Measurements from ENCODE around the gene RRP36. TPM values are rescaled to one million over a fixed set of nuclear protein-coding genes. Genes with fewer than 3 reads are reported as not detected.
A peak's percentile ranks its signal among the peaks of the same experiment; 100 is the strongest.

RRP36 gene
- polyA plus RNA-seq, 3 donors, result 26.6 to 52.5 (median 43.3) TPM

DNA sequence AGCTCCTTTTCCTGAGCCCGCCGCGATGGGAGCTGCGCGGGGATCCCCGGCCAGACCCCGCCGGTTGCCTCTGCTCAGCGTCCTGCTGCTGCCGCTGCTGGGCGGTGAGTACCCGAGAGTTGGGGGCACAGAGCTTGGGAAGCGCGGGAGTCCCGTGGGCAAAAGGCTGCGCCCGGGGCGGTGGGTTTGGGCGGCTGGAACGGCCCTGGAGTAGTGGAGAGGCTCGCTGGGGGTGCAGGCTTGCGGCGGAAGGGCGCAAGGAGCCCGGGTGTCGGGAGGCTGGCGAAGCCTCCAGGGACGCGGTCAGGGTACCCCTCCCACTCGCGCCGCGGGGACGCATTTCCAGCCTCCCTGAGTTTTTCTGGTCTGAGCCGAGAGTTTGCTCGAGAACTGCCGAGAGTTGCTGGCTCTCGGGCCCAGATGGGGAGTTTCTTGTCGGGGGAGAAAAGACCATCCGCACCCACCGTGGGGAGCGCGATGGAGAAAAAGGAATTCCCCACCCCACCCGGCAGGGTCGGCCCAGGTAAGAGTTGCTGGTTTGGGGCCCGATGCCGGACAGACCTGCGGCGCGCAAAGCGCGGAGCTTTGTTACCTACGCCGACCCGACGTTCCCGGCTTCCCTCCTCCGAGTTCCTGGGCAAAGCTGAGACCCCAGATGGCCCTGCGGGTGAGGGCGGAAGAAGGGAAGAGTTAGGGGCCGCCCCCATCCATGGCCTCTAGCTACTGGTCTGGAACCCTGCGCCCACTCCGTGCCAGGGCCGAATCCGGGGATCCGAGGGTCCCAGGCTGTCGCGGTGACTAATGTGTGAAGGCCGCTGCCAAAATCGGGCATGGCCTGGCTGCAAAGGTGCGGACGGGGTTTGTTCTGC, 55.3 kb downstream of the RRP36 start:
- Mint-ChIP-seq H3K36me3 (peaks cover 10 to 13% of the 10 kb centered on the region in 2 donors), H3K27me3 (ENCODE audit: low read depth in 3 of 3) (peaks cover 24 to 32% (median 32%) of the 10 kb centered on the region in 3 donors), H3K27ac (no peak overlapping the region), H3K9me3 (peaks cover 0 to 3% (median 0%) of the 10 kb centered on the region in 7 donors), H3K4me1 (peaks cover 15% of the 10 kb centered on the region), H3K4me3 (peak overlapping the region; percentile 72 to 91)
- DNase-seq, result no peak
- H4K20me1 ChIP-seq (ENCODE audit: insufficient read depth, low read length), result no peaks in the 10 kb centered on the region
- WGBS (ENCODE audit: insufficient coverage), result under 1% methylated on average over 63 of the region's 72 CpGs
- H3K4me2 ChIP-seq (replicated peaks; ENCODE audit: extremely low read depth, low read length, poor library complexity, severe bottlenecking), result peak overlapping the region; percentile 92
- TF ChIP-seq, protein P1, sequence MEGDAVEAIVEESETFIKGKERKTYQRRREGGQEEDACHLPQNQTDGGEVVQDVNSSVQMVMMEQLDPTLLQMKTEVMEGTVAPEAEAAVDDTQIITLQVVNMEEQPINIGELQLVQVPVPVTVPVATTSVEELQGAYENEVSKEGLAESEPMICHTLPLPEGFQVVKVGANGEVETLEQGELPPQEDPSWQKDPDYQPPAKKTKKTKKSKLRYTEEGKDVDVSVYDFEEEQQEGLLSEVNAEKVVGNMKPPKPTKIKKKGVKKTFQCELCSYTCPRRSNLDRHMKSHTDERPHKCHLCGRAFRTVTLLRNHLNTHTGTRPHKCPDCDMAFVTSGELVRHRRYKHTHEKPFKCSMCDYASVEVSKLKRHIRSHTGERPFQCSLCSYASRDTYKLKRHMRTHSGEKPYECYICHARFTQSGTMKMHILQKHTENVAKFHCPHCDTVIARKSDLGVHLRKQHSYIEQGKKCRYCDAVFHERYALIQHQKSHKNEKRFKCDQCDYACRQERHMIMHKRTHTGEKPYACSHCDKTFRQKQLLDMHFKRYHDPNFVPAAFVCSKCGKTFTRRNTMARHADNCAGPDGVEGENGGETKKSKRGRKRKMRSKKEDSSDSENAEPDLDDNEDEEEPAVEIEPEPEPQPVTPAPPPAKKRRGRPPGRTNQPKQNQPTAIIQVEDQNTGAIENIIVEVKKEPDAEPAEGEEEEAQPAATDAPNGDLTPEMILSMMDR (IDR thresholded peaks at IDR 0.05), result no peak
- peak overlapping the region; percentile 11 to 77 (median 29) for H3K4me3 ChIP-seq (replicated peaks in 1 of 3; ENCODE audit: low read depth in 2 of 3, low read length in 3 of 3)
- H3K4me1 ChIP-seq (ENCODE audit: control insufficient read depth in 1 of 2, insufficient read depth in 2 of 2, low read length in 2 of 2), result peaks cover 13 to 17% of the 10 kb centered on the region in 2 donors
- H3K27me3 ChIP-seq (ENCODE audit: control insufficient read depth in 2 of 2, insufficient read depth in 2 of 2, low read length in 2 of 2), result peaks cover 2 to 18% of the 10 kb centered on the region in 2 donors
- H3K27ac ChIP-seq (ENCODE audit: low read depth in 1 of 2, low read length in 2 of 2), result no peak overlapping the region
- no peaks in the 10 kb centered on the region for H3K79me2 ChIP-seq (ENCODE audit: insufficient read depth, low read length)
- H2AFZ ChIP-seq (ENCODE audit: insufficient read depth, low read depth, low read length, poor library complexity, severe bottlenecking), result peak overlapping the region; percentile 79
- peak overlapping the region; percentile 47 for H3K9ac ChIP-seq (ENCODE audit: insufficient read depth, low read length, poor library complexity, severe bottlenecking)
- intact Hi-C loops (cut with micrococcal nuclease), result no loop called here
- no peaks in the 10 kb centered on the region for H3K36me3 ChIP-seq (replicated peaks in 1 of 2; ENCODE audit: control insufficient read depth in 1 of 2, insufficient read depth in 2 of 2, low read length in 2 of 2)
- no peaks in the 10 kb centered on the region for H3K9me3 ChIP-seq (replicated peaks in 1 of 2; ENCODE audit: control insufficient read depth in 1 of 2, insufficient read depth in 1 of 2, low read length in 2 of 2)

DNA sequence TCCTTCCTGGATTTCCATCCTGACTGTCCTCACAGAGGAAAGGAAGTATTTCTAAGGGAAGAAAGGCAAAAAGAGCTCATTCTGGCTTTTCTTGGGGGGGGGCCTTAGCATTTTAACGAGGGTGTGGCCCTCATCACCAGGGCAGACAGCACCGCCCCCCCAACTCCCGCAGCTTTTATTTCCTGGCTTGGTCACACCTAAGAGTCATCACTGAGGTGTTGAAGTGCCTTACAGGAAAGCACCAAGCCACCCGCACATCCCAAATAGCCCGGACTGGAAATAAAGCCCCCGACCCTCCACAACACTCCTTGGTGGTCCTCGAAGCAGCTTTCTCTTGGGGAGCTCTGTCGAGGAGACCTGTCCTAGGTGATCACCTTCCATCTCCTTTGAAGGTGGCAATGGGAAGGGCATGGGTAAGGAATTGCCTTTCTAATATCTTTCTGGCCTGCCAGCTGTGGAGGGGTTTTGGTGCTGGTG, 55.9 kb downstream of the RRP36 start:
- Mint-ChIP-seq H3K9me3 (peaks cover 0 to 3% (median 0%) of the 10 kb centered on the region in 7 donors), H3K27ac (no peak overlapping the region), H3K27me3 (ENCODE audit: low read depth in 3 of 3) (peaks cover 24 to 32% (median 32%) of the 10 kb centered on the region in 3 donors), H3K4me3 (peak overlapping the region; percentile 72 to 91), H3K4me1 (peaks cover 15% of the 10 kb centered on the region), H3K36me3 (peaks cover 10 to 11% of the 10 kb centered on the region in 2 donors)
- no peak overlapping the region for H3K27ac ChIP-seq (ENCODE audit: low read depth in 1 of 2, low read length in 2 of 2)
- WGBS (ENCODE audit: insufficient coverage), result 39% methylated on average over 5 of the region's 8 CpGs
- DNase-seq, result no peak
- no peak overlapping the region for H3K9ac ChIP-seq (ENCODE audit: insufficient read depth, low read length, poor library complexity, severe bottlenecking)
- peak overlapping the region; percentile 79 for H2AFZ ChIP-seq (ENCODE audit: insufficient read depth, low read depth, low read length, poor library complexity, severe bottlenecking)
- no peaks in the 10 kb centered on the region for H3K9me3 ChIP-seq (replicated peaks in 1 of 2; ENCODE audit: control insufficient read depth in 1 of 2, insufficient read depth in 1 of 2, low read length in 2 of 2)
- H3K79me2 ChIP-seq (ENCODE audit: insufficient read depth, low read length), result no peaks in the 10 kb centered on the region
- intact Hi-C loops (cut with micrococcal nuclease), result no loop called here
- TF ChIP-seq, protein P1 (IDR thresholded peaks at IDR 0.05), result no peak
- peaks cover 13 to 17% of the 10 kb centered on the region in 2 donors for H3K4me1 ChIP-seq (ENCODE audit: control insufficient read depth in 1 of 2, insufficient read depth in 2 of 2, low read length in 2 of 2)
- no peaks in the 10 kb centered on the region for H3K36me3 ChIP-seq (replicated peaks in 1 of 2; ENCODE audit: control insufficient read depth in 1 of 2, insufficient read depth in 2 of 2, low read length in 2 of 2)
- H4K20me1 ChIP-seq (ENCODE audit: insufficient read depth, low read length), result no peaks in the 10 kb centered on the region
- peaks cover 2 to 18% of the 10 kb centered on the region in 2 donors for H3K27me3 ChIP-seq (ENCODE audit: control insufficient read depth in 2 of 2, insufficient read depth in 2 of 2, low read length in 2 of 2)
- H3K4me3 ChIP-seq (replicated peaks in 1 of 3; ENCODE audit: low read depth in 2 of 3, low read length in 3 of 3), result peak overlapping the region in 2 of 3 experiments; percentile 29 to 77
- H3K4me2 ChIP-seq (replicated peaks; ENCODE audit: extremely low read depth, low read length, poor library complexity, severe bottlenecking), result peak overlapping the region; percentile 92
